HCT116 (cell line): Measurements from ENCODE around the gene PYGO2. TPM values are rescaled to one million over a fixed set of nuclear protein-coding genes. Genes with fewer than 3 reads are reported as not detected.

ENCODE experiments used
- ATAC-seq: fragments of 200-7000 bp; cut with Tn5 transposase; 2 replicates; pipeline ENCODE4 v1.9.1; 2020; ENCODE audit warnings: mild to moderate bottlenecking, moderate library complexity
- BruUV-seq: library from RNA; stranded (reverse); fragments of 400-500 nt; replicated peaks from 2 replicates; lab custom pipeline; 2021; lab: Mats Ljungman, UMichigan
- CTCF ChIA-PET: fragments of 300-600 bp; sonication (Branson Sonifier 250); formaldehyde crosslinking; loops from one replicate; lab custom pipeline; 2021; ENCODE audit warnings: antibody characterized with exemption; lab: Charles Lee
- POLR2A ChIA-PET: fragments of 300-600, 350-600 bp; sonication (Branson Sonifier 250); formaldehyde crosslinking; loops from one replicate; lab custom pipeline; 2021; ENCODE audit warnings: antibody characterized with exemption; lab: Charles Lee
- RAD21 ChIA-PET, 2 experiments: fragments of 300-600 bp; sonication (Branson Sonifier 250); formaldehyde crosslinking; loops; one replicate each; lab custom pipeline; 2023; ENCODE audit warnings: low total read pairs in 2 of 2; ENCODE audit not compliant: uncharacterized antibody in 2 of 2, unreplicated experiment in 2 of 2, low non-redundant PET in 1 of 2; lab: Charles Lee
- DNase-seq: peaks from one replicate; pipeline ENCODE4 v3.0.0-alpha.2; 2010; ENCODE audit warnings: low read depth, low spot score
- H2AFZ ChIP-seq: fragments of 200-600 bp; shearing (Covaris generic), sonication (generic); 2 replicates; pipeline ENCODE4 v1.6.1; 2017; ENCODE audit warnings: low read depth, mixed run types, mixed read lengths, antibody characterized with exemption, low read length; ENCODE audit not compliant: poor library complexity, severe bottlenecking
- H3K27ac ChIP-seq: 2 replicates; pipeline ENCODE4 v1.5.1; 2012; ENCODE audit warnings: low read depth, low read length
- H3K27me3 ChIP-seq: fragments of 200-600 bp; sonication (generic); 2 replicates; pipeline ENCODE4 v1.6.1; 2016; ENCODE audit warnings: mixed run types, low read length, mixed read lengths; ENCODE audit not compliant: insufficient read depth
- H3K36me3 ChIP-seq, 2 experiments: fragments of 200-500 bp in 1 of 2; fragments of 200-600 bp in 1 of 2; sonication (Bioruptor generic) in 1 of 2; sonication (generic) in 1 of 2; 2 replicates each; pipeline versions ENCODE4 v1.5.1 to v1.6.1; 2014 to 2016; ENCODE audit warnings: low read length in 2 of 2, inconsistent platforms in 1 of 2, mixed read lengths in 1 of 2, mixed run types in 1 of 2; ENCODE audit not compliant: insufficient read depth in 2 of 2, control insufficient read depth in 1 of 2
- H3K4me1 ChIP-seq, 2 experiments: fragments of 200-600 bp in 1 of 2; sonication (generic) in 1 of 2; 2 replicates each; pipeline versions ENCODE4 v1.5.1 to v1.6.1; 2012 to 2017; ENCODE audit warnings: low read length in 2 of 2, inconsistent platforms in 1 of 2, mild to moderate bottlenecking in 1 of 2, mixed read lengths in 1 of 2, mixed run types in 1 of 2, moderate library complexity in 1 of 2; ENCODE audit not compliant: insufficient read depth in 2 of 2, control insufficient read depth in 1 of 2
- H3K4me2 ChIP-seq: fragments of 200-600 bp; sonication (generic); 2 replicates; pipeline ENCODE4 v1.6.1; 2017; ENCODE audit warnings: mixed run types, low read length, mixed read lengths
- H3K4me3 ChIP-seq, 2 experiments: fragments of 200-600 bp in 1 of 2; sonication (generic) in 1 of 2; replicated peaks in 1 of 2; 2 replicates each; pipeline ENCODE4 v1.5.1; 2011 to 2016; ENCODE audit warnings: low read length in 2 of 2, control low read depth in 1 of 2, low read depth in 1 of 2, mild to moderate bottlenecking in 1 of 2, mixed read lengths in 1 of 2, mixed run types in 1 of 2
- H3K79me2 ChIP-seq: fragments of 200-600 bp; sonication (generic); 2 replicates; pipeline ENCODE4 v1.6.1; 2017; ENCODE audit warnings: mild to moderate bottlenecking, mixed run types, low read length, moderate library complexity, mixed read lengths; ENCODE audit not compliant: insufficient read depth
- H3K9ac ChIP-seq: fragments of 200-600 bp; sonication (generic); 2 replicates; pipeline ENCODE4 v1.6.1; 2016; ENCODE audit warnings: low read length, mixed read lengths
- H3K9me2 ChIP-seq: fragments of 200-600 bp; sonication (generic), shearing (Covaris generic); 2 replicates; pipeline ENCODE4 v1.6.1; 2017; ENCODE audit warnings: mixed run types, mild to moderate bottlenecking, moderate library complexity; ENCODE audit not compliant: insufficient read depth
- H3K9me3 ChIP-seq, 2 experiments: fragments of 200-500 bp in 1 of 2; fragments of 200-600 bp in 1 of 2; sonication (Bioruptor generic) in 1 of 2; sonication (generic) in 1 of 2; 2 replicates each; pipeline ENCODE4 v1.6.1; 2014 to 2017; ENCODE audit warnings: low read length in 2 of 2, mixed read lengths in 2 of 2, inconsistent platforms in 1 of 2, low read depth in 1 of 2, mild to moderate bottlenecking in 1 of 2, mixed run types in 1 of 2, moderate library complexity in 1 of 2; ENCODE audit not compliant: control insufficient read depth in 1 of 2, insufficient read depth in 1 of 2
- H4K20me1 ChIP-seq: fragments of 200-600 bp; sonication (generic), shearing (Covaris generic); 2 replicates; pipeline ENCODE4 v1.6.1; 2017; ENCODE audit warnings: mixed run types, mild to moderate bottlenecking, moderate library complexity; ENCODE audit not compliant: insufficient read depth
- CEBPB ChIP-seq: IDR thresholded peaks from 2 replicates; pipeline ENCODE4 v1.6.1; 2012; ENCODE audit warnings: low read depth
- CTCF ChIP-seq, 3 experiments: fragments of 200-600 bp in 1 of 3; sonication (generic) in 1 of 3; IDR thresholded peaks in 2 of 3; conservative IDR thresholded peaks in 1 of 3; 2 replicates each; pipeline ENCODE4 v1.5.1; 2012 to 2017; ENCODE audit warnings: low read depth in 2 of 3, low read length in 2 of 3, antibody characterized with exemption in 1 of 3, borderline replicate concordance in 1 of 3, control low read depth in 1 of 3, mild to moderate bottlenecking in 1 of 3, mixed read lengths in 1 of 3, mixed run types in 1 of 3, moderate library complexity in 1 of 3; ENCODE audit not compliant: insufficient read depth in 1 of 3
- EGR1 ChIP-seq: IDR thresholded peaks from 2 replicates; pipeline ENCODE4 v1.6.1; 2012; ENCODE audit warnings: low read depth
- ELF1 ChIP-seq: IDR thresholded peaks from 2 replicates; pipeline ENCODE4 v1.6.1; 2012; ENCODE audit warnings: low read depth, borderline replicate concordance
- POLR2A ChIP-seq: IDR thresholded peaks from 2 replicates; pipeline ENCODE4 v1.7.0; 2011; ENCODE audit warnings: borderline replicate concordance; ENCODE audit not compliant: insufficient read depth, insufficient read length; ENCODE audit errors: extremely low read depth
- POLR2AphosphoS5 ChIP-seq: IDR thresholded peaks from 2 replicates; pipeline ENCODE4 v1.6.1; 2011; ENCODE audit warnings: mild to moderate bottlenecking, low read depth, low read length, moderate library complexity
- RAD21 ChIP-seq: IDR thresholded peaks from 2 replicates; pipeline ENCODE4 v1.6.1; 2012; ENCODE audit warnings: low read depth, mild to moderate bottlenecking
- SP1 ChIP-seq: IDR thresholded peaks from 2 replicates; pipeline ENCODE4 v1.6.1; 2012; ENCODE audit warnings: low read depth
- SRF ChIP-seq: IDR thresholded peaks from 2 replicates; pipeline ENCODE4 v1.6.1; 2012; ENCODE audit warnings: low read depth
- YY1 ChIP-seq: IDR thresholded peaks from 2 replicates; pipeline ENCODE4 v1.6.1; 2011; ENCODE audit warnings: low read length, low read depth, moderate library complexity, mild to moderate bottlenecking; ENCODE audit not compliant: insufficient replicate concordance; ENCODE audit errors: extremely low read depth
- intact Hi-C: fragments of 100-400 bp; cut with micrococcal nuclease; formaldehyde crosslinking; loops from 2 replicates; pipeline ENCODE4 v1.10.0; 2022
- total RNA-seq: library from RNA; stranded (reverse); gene quantifications from one replicate; pipeline ENCODE4 v1.2.1, GENCODE V29; 2021; ENCODE audit not compliant: unreplicated experiment

The PYGO2 gene
- total RNA-seq, 1 experiment from 2014 or later: 37.2 TPM

DNA sequence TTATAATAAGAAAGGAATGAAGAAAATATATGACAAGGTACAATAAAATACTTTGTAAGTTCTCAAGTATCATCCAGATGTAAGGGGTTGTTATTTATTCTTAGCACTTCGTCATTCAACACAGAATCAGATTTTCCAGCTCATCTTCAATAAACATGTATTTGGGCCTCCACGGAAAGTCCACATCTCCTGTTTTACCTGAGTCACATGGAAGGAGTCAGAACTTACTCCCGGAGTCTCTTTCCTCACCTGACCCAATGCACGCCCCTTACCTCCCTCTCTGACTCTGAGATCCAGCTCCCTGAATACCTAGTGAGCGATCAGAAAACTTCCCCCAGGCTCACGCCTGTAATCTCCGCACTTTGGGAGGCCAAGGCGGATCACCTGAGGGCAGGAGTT is 23.6 kb downstream of the PYGO2 start:
- no peak for DNase-seq
- no peak overlapping the region for H2AFZ ChIP-seq
- no peaks in the 10 kb centered on the region for H3K9me3 ChIP-seq
- TF ChIP-seq RAD21 (no peak), YY1 (no peak), SP1 (no peak), CEBPB (no peak), SRF (no peak), ELF1 (no peak)
- TF ChIP-seq, all 23 proteins: peak for 0
- ChIA-PET CTCF (interaction anchor here (0.8 kb wide), 1 partner anchor 123 kb away, joined by 3 read pairs; no protein-coding TSS in a partner anchor), POLR2A (interaction anchor here (0.7 to 1.3 kb wide), 2 partner anchors 23 to 130 kb away, joined by 3 to 4 read pairs; partner anchors contain the start of gene PYGO2), RAD21 (interaction anchor here in 1 of 2 experiments (0.5 kb wide), 1 partner anchor 128 kb away, joined by 3 read pairs; no protein-coding TSS in a partner anchor)
- H3K36me3 ChIP-seq: no peaks in the 10 kb centered on the region
- peak overlapping the region; percentile 67 for H3K27ac ChIP-seq
- intact Hi-C loops: no loop called here
- no peak for ATAC-seq
- H3K79me2 ChIP-seq: no peaks in the 10 kb centered on the region
- H3K4me3 ChIP-seq: peak overlapping the region; percentile 58 to 62
- no peaks in the 10 kb centered on the region for H3K27me3 ChIP-seq
- H3K4me2 ChIP-seq: peak overlapping the region; percentile 83
- peak overlapping the region; percentile 76 for H3K9ac ChIP-seq
- H3K4me1 ChIP-seq: peaks cover 15 to 46% of the 10 kb centered on the region in 2 experiments
- BruUV-seq: no TSS peak
- no peaks in the 10 kb centered on the region for H4K20me1 ChIP-seq
- no peaks in the 10 kb centered on the region for H3K9me2 ChIP-seq

GRCh38 chr1:154937085-154937987 is 24.2 kb downstream of the PYGO2 start:
- Histone ChIP-seq H3K36me3 (no peaks in the 10 kb centered on the region), H2AFZ (peak overlapping the region; percentile 92), H3K9ac (peak overlapping the region; percentile 76), H3K27ac (peak overlapping the region; percentile 67), H4K20me1 (no peaks in the 10 kb centered on the region), H3K4me1 (peaks cover 22 to 53% of the 10 kb centered on the region in 2 experiments), H3K4me2 (peak overlapping the region; percentile 83), H3K4me3 (peak overlapping the region; percentile 58 to 62), H3K79me2 (no peaks in the 10 kb centered on the region), H3K9me2 (no peaks in the 10 kb centered on the region), H3K9me3 (no peaks in the 10 kb centered on the region), H3K27me3 (no peaks in the 10 kb centered on the region)
- TSS peak; percentile 98 for BruUV-seq
- POLR2A ChIA-PET: interaction anchor here (0.9 to 1.3 kb wide), 5 partner anchors 24 to 80 kb away, joined by 3 to 6 read pairs (median 4); partner anchors contain the start of genes FLAD1, PYGO2 and SHC1
- peak; percentile 93 for DNase-seq
- ATAC-seq: peak; percentile 72
- RAD21 ChIA-PET: no interaction called here
- CTCF ChIA-PET: interaction anchor here (0.8 to 1.7 kb wide), 7 partner anchors 25 to 378 kb away, joined by 3 to 10 read pairs (median 3); partner anchors contain the start of gene KCNN3
- TF ChIP-seq POLR2AphosphoS5 (peak; percentile 82), POLR2A (peak; percentile 55), CTCF (IDR thresholded peaks at IDR 0.05 in 2 of 3, conservative IDR thresholded peaks at IDR 0.05 in 1 of 3; ENCODE audit: borderline replicate concordance in 1 of 3, insufficient read depth in 1 of 3, low read depth in 2 of 3, low read length in 2 of 3) (0 out of 6 replicates have a peak, but pooled peaks of 1 of the 3 experiments have one; percentile 6), EGR1 (no peak)
- intact Hi-C loops: no loop called here
